ENCODE results near the gene EGLN3. TPM values are rescaled to one million over a fixed set of nuclear protein-coding genes. Genes with fewer than 3 reads are reported as not detected.

The EGLN3 gene
- total RNA-seq, 4 donors from 2014 or later: 3.1 to 19.2 (median 4.7) TPM

DNA sequence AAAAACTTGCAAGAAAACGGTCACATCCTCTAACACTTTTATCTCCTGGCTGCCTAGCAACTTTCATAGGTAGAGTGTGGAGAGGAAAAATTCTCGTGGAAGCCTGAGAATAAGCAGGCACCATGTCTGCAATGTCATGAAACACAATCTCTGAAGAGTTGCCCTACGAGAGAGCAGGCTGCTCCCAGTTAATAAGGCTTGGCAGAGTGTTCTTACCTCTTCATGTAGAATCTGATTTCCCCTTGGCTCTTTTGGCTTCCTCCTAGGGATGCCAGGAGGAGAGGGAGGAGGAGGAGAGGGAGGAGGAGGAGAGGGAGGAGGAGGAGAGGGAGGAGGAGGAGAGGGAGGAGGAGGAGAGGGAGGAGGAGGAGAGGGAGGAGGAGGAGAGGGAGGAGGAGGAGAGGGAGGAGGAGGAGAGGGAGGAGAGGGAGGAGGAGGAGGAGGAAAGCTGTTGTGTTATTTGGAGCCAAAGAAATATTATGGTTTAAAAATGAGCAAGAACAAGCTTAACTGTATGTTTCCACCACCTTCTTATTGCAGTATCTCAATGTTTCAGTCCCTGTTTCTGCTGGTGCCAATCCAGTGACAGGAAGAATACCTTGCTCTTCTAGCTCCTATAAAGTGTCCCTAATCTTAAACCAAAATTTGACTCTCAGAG, 52.9 kb downstream of the EGLN3 start:
- no peak for DNase-seq (ENCODE audit: low spot score)
- peak; percentile 28 for ATAC-seq (ENCODE audit: low FRiP score)
- TF ChIP-seq, protein P1, sequence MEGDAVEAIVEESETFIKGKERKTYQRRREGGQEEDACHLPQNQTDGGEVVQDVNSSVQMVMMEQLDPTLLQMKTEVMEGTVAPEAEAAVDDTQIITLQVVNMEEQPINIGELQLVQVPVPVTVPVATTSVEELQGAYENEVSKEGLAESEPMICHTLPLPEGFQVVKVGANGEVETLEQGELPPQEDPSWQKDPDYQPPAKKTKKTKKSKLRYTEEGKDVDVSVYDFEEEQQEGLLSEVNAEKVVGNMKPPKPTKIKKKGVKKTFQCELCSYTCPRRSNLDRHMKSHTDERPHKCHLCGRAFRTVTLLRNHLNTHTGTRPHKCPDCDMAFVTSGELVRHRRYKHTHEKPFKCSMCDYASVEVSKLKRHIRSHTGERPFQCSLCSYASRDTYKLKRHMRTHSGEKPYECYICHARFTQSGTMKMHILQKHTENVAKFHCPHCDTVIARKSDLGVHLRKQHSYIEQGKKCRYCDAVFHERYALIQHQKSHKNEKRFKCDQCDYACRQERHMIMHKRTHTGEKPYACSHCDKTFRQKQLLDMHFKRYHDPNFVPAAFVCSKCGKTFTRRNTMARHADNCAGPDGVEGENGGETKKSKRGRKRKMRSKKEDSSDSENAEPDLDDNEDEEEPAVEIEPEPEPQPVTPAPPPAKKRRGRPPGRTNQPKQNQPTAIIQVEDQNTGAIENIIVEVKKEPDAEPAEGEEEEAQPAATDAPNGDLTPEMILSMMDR (IDR thresholded peaks at IDR 0.05): no peak

DNA sequence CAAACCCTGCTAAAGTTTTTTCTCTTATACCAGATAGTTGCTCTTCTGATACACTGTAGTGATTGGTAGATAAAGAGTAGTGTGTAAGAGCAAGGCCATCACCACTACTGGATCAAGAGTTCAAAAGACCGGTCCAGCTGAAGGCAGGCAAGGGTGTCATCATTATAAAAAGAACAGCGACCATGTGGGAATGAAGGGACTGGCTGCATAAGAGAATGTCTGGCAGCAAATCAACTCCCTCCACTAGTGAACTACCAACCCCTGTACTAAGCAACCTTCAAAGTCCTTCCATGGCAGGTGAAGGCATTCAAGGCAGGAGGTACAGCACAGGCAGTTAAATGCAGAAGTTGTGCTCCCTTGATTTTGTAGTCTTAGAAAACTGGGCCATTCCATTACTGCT, 53.5 kb downstream of the EGLN3 start:
- TF ChIP-seq, protein P1 (IDR thresholded peaks at IDR 0.05): no peak
- DNase-seq (ENCODE audit: low spot score) (no peak), ATAC-seq (ENCODE audit: low FRiP score) (no peak)

DNA sequence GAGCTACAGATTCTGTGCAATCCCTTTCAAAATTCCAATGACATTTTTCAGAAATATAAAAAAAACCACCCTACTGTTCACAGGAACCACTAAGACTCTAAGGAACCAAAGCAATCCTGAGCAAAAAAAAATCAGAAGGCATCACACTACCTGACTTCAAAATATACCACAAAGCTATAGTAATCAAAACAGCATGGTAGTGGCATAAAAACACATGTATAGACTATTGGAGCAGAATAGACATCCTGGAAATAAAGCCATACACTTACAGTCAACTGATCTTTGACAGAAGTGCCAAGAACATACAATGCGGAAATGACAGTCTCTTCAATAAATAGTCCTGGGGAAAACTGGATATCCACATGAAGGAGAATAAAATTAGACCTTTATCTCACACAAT, 56.5 kb downstream of the EGLN3 start:
- DNase-seq (ENCODE audit: low spot score): no peak
- TF ChIP-seq, protein P1 (IDR thresholded peaks at IDR 0.05): no peak
- no peak for ATAC-seq (ENCODE audit: low FRiP score)

DNA sequence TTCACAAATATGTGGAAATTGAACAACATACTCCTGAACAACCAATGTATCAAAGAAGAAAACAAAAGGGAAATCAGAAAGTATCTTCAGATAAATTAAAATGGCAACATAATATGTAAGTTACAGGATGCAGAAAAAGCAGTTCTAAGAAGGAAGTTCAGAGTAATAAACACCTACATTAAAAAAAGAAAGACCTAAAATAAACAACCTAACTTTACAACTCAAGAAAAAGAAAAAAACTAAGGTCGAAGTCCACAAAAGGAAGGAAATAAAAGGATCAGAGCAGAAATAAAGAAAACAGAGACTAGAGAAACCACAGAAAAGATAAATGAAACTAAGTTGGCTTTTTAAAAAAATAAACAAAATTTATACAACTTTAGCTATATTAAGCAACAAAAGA, 59.2 kb downstream of the EGLN3 start:
- TF ChIP-seq, protein P1 (IDR thresholded peaks at IDR 0.05): no peak
- no peak for DNase-seq (ENCODE audit: low spot score)
- no peak for ATAC-seq (ENCODE audit: low FRiP score)

DNA sequence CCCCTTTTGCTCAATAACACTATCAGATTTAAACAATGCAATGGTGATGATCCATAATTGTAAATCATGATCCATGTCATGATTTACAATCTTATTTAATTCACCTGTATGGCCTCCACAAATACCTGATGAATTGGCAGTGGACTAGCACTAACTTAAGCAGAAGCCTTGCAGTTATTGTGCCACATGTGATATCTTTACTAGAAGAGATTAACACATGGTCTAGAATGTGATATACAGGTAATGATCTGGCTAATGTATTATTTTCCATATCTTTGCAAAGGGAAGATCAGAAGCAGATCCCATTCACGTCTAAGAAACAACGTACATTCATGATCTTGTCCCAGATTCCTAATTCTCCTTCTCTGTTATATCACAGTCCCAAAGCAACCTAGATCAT, 66.0 kb downstream of the EGLN3 start:
- TF ChIP-seq, protein P1 (IDR thresholded peaks at IDR 0.05): no peak
- DNase-seq (ENCODE audit: low spot score): no peak
- ATAC-seq (ENCODE audit: low FRiP score): no peak

DNA sequence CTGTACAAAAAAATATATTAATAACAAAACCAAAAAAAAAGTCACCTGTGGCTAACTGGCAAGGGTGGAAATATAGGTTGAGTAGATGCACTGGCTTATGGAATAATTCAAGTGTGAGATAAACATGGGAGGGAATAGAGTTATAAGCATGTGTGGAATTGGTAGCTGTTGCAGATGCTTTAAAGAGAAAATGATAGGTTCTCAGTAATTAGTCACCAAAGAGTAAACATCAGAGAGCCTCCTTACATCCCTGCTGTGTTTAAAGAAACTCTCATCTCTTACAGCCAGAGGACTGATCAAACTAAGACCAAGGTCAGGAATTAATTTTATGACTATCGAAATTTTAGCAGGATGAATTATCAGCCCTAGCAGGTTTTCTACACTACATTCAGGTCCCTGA, 70.5 kb downstream of the EGLN3 start:
- no peak for DNase-seq (ENCODE audit: low spot score)
- TF ChIP-seq, protein P1 (IDR thresholded peaks at IDR 0.05): no peak
- ATAC-seq (ENCODE audit: low FRiP score): no peak

DNA sequence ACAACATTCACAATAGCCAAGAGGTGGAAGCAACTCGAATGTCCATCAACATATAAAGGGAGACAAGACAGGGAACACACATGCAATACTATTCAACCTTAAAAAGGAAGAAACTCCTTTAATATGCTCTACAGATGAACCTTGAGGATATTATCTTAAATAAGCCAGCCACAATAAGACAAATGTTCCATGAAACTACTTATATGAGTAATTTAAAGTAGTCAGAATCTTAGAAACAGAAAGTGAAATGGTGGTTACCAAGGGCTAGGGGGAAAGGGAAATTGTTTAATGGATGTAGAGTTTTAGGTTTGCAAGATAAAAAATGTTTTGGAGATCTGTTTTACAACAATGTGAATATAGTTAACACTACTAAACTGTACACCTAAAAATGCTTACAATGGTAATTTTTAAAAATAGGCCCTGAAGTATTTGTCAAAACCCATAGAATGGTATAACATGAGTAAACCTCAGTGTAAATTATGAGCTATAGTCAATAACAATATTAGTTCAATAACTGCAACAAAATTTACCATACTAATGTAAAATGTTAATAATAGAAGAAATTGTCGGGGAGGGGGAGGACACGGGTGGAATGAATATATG, 71.1 kb downstream of the EGLN3 start:
- DNase-seq (ENCODE audit: low spot score) (no peak), ATAC-seq (ENCODE audit: low FRiP score) (no peak)
- TF ChIP-seq, protein P1 (IDR thresholded peaks at IDR 0.05): no peak

Measured in omental fat pad (tissue), 4 donors.